T47D (cell line): ENCODE results near the gene LRRC27.

Experiments used
- DNase-seq, 2 experiments: peaks; one replicate each; pipeline versions ENCODE4 v3.0.0 to v3.0.0-alpha.2; 2011 to 2012; ENCODE audit warnings: low read depth in 1 of 2, low spot score in 1 of 2
- JUND ChIP-seq: IDR thresholded peaks from 2 replicates; pipeline ENCODE4 v1.6.1; 2012; ENCODE audit warnings: low read depth
- in situ Hi-C: cut with HindIII; loops from 2 replicates; pipeline ENCODE4 v1.10.0; 2016; ENCODE audit warnings: low sequenced_read_pairs, low pct_unique_long_range_greater_than_20kb

Gene LRRC27

DNA sequence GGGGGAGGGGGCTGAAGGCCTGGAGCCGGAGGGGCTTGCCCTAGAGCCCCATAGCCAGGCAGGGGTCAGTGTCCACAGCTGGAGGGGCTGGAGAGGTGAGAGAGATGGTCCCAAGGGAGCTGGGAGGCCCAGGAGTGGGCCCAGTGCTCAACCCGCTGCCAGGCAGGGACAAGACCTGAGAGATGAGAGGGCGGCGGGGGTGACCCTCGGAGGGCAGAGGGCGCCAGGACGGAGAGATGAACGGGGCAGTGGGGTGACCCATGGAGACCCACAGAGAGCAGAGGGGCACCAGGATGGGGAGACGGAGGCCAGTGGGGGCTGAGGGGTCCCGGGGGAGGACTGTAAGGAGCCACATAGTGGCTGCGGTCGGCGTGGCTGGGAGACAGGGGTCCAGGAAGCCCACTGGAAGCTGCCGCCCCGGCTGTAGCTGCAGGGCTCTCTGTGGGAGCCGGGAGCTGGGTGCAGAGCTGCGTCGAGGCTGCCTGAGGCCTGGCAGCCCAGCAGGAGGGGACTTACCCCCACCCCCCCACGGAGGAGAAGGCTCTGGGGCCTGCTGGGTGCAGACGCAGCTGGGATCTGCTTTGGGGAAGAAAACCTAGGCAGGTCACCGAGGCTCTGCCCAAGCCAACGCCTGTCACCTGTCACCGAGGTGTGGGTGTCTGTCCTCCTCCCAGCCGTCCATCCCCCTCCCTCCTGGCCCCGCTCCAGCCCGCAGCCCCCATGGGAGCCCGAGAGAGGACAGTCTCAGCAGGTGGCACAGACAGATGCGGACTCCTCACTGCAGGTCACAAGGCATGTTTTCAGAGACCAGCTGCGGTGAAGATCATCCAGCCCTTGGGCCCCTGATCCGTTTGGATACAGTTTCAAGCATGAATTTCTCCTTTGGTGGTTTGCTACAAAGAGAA lies 90.1 kb downstream of the LRRC27 start:
- no peak for DNase-seq
- in situ Hi-C loops, result no loop called here

DNA sequence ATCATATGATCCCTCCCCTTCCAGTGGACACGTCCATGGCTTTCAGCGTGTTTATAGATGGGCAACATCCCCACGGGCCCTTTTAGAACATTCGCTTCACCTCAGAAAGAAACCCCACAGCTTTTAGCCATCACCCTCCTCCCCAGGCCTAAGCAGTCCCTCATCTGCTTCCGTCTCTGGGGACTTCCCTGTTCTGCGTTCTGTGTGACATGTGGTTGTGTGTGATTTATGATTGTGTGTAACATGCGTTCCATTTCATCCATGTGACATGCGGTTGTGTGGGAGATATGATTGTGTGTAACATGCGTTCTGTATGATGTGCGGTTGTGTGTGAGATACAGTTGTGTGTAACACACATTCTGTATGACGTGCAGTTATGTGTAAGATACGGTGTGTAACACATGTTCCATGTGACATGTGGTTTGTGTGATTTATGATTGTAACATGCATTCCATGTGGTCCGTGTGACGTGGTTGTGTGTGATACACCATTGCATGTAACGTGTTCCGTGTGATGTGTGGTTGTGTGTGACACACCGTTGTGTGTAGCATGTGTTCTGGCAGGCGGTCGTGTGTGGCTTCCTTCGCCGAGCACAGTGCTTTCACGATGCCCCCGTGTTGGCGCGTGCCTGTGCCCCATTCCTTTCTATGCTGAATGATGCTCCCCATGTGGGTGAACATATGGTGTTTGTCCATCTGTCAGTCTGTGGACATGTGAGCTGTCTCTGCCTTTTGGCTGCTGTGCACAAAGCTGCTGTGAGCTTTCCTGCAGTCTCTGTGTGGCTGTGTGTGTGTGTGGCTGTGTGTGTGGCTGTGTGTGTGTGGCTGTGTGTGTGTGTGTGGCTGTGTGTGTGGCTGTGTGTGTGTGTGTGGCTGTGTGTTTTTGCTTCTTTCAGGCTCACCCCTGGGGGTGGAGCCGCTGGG lies 91.2 kb downstream of the LRRC27 start:
- in situ Hi-C loops, result no loop called here
- no peak for TF ChIP-seq JUND
- no peak for DNase-seq

More for the DNA sequence above, 90.1 kb downstream of the LRRC27 start:
- TF ChIP-seq JUND, result no peak

DNA sequence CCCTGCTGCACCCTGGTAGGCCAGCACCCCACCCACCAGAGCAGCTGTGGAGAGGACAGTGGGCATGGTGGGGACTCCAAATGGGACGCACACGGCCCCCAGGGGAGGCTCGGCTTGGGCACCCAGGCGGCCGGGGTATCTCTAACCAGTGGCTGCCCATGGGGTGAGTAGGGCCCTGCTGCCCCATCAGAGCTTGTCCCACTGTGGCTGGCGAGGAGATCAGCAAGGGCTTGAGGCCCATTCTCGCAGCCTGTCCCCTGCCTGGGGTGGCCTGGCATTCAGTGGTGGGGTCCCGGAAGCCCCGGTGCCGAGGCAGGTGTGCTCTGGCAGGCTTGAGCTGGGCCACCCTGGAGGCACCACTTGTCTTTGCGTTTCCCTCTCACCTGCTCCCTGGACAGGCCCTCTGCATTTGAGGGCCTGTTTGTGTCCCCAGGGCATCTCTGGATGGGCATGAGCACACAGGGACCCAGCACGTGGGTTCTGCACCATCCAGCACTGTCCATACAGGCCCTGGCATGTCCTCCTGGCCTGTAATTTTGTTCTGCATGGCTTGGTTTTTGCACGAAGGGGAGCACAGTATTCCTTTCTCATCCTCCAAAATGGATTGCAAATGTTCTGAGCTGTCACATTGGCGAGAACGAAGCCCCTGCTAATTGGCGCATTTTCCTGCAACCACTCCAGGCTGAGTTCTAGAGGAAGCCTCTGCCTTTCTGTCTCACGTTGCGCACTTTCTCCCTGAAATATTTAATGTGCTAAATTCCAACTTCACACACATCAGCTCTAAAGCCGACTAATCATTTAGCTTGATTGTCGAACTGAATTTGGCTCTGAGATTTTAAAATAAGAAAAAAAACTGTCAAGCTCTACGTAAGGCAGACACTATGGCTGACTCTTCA lies 92.2 kb downstream of the LRRC27 start:
- in situ Hi-C loops, result no loop called here
- no peak for DNase-seq
- TF ChIP-seq JUND, result no peak

DNA sequence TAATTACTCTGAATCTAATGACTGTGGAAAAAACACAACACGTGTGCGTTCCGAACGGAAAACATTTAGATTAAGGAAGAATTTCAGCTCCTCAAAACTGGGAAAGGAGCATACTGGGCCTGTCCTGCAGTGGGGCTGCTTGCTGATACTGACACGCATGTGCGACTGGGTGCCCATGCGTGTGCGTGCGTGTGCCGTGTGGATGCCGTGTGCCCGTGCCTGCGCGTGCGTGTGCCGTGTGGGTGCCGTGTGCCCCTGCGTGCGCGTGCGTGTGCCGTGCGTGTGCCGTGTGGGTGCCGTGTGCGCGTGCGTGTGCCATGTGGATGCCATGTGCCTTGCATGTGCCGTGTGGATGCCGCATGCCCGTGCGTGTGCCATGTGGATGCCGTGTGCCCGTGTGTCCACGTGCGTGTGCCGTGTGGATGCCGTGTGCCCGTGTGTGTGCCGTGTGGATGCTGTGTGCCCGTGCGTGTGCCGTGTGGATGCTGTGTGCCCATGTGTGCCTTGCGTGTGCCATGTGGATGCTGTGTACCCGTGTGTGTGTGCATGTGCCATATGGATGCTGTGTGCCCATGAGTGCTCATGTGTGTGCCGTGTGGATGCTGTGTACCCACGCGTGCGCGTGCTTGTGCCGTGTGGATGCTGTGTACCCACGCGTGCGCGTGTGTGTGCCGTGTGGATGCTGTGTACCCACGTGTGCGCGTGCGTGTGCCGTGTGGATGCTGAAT lies 93.2 kb downstream of the LRRC27 start:
- in situ Hi-C loops, result no loop called here
- no peak for DNase-seq

DNA sequence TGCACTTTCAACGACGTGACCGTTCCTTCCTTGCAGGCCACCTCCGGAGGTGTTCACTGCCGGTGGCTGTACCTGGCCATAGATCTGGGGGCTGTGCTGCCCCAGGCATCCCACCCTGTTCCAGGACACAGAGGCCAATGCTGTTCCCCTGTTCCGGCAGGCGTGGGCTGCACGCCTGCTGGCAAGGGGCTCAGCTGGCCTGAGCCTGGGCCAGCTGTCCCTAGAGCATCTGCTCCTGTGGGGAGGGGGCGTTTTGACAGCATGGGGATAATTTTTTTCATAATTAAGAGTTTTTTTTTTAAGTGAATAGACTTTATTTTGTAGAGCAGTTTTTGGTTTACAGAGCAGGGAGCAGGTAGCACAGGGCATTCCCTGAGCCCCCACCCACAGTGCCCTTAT lies 93.8 kb downstream of the LRRC27 start:
- in situ Hi-C loops, result no loop called here
- no peak for TF ChIP-seq JUND

More for the DNA sequence above, 93.2 kb downstream of the LRRC27 start:
- no peak for TF ChIP-seq JUND

DNA sequence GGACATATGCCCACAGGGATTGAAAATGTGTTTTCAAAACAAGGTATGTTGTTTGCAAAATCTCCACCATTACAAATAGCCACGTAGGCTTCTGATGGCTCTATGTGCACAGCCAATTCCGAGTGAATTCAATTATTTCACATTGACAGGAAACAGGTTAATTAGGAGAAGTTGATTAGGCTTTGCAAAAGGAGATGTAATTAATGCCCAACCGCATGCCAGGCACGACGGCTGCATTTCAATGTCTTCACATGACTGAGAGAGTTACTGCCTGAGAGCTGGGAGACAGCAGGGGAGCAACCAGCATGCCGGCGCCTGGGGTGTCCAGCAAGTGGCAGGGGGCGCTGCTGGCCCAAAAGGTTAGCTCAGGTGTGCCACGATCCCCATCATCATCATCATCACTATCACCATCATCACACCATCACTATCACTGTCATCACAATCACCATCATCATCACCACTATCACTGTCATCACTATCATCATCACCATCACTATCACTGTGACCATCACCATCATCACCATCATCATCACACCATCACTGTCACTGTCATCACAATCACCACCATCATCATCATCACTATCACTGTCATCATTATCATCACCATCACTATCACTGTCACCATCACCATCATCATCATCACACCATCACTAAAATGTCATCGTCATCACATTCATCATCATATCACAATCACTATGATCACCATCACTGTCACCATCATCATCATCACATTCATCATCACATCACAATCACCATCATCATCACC lies 95.2 kb downstream of the LRRC27 start:
- DNase-seq, result no peak
- in situ Hi-C loops, result no loop called here
- TF ChIP-seq JUND, result no peak

More for the DNA sequence above, 93.8 kb downstream of the LRRC27 start:
- DNase-seq, result no peak

DNA sequence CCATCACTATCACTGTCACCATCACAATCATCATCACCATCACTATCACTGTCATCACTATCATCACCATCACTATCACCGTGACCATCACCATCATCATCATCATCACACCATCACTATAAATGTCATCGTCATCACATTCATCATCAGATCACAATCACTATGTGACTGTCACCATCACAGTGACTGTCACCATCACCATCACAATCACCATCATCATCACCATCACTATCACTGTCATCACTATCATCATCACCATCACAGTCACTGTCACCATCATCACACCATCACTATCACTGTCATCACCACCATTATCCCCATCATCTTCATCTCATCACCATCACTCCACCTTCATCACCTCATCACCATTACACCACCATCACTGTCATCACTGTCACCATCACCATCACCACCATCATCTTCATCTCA lies 96.0 kb downstream of the LRRC27 start:
- in situ Hi-C loops, result no loop called here
- no peak for DNase-seq
- TF ChIP-seq JUND, result no peak

DNA sequence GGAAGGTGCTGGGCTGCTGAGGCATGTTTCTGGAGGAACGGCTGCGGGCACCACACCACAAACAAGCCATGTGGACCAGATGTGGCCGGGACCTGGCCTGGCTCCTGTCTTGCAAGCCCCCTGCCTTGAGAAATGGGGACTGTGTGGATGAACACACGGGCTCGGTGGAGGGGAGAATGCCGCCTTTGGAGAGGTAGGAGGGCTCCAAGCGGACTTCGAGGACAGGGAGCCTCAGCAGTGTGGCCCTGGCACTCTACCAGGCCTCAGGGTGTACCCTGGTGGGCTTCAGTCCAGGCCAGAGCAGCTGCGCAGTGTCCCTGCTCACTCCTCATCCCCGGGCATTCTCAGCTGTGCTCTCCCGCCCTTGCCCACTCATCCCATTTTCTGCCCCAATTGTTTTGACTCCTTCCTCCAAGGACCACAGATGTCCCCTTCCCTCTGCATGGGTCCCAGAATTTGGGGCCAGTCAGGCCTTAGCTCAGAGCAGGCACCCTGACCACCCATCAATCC lies 96.5 kb downstream of the LRRC27 start:
- TF ChIP-seq JUND, result no peak
- DNase-seq, result no peak
- in situ Hi-C loops, result no loop called here
